Endothelial cell of umbilical vein (primary cell): Measurements from ENCODE around the gene FBXO10. TPM values are rescaled to one million over a fixed set of nuclear protein-coding genes. Genes with fewer than 3 reads are reported as not detected.

Experiments
- BruUV-seq: library from RNA; stranded (reverse); fragments of 400-500 nt; replicated peaks from 2 replicates; lab custom pipeline; 2021; lab: Mats Ljungman, UMichigan
- CTCF ChIA-PET: fragments of 300-600, 350-600 bp; sonication (Branson Sonifier 250); formaldehyde crosslinking; loops from one replicate; lab custom pipeline; 2021; ENCODE audit warnings: antibody characterized with exemption, inconsistent platforms; lab: Charles Lee
- POLR2A ChIA-PET: fragments of 300-600, 350-600 bp; sonication (Branson Sonifier 250); formaldehyde crosslinking; loops from one replicate; lab custom pipeline; 2021; ENCODE audit warnings: antibody characterized with exemption, inconsistent platforms; lab: Charles Lee
- DNase-seq: peaks from one replicate; pipeline ENCODE4 v3.0.0-alpha.2; 2011; ENCODE audit warnings: low read depth, low spot score
- FAIRE-seq: peaks from 2 replicates; lab custom pipeline; 2011; peaks lifted over from hg19 to GRCh38; lab: Jason Lieb, UNC
- H2AFZ ChIP-seq: 2 replicates; pipeline ENCODE4 v1.6.0; 2012; ENCODE audit warnings: low read depth, low read length, control low read depth, inconsistent platforms
- H3K27ac ChIP-seq: 2 replicates; pipeline ENCODE4 v1.5.1; 2011; ENCODE audit warnings: low read depth, mild to moderate bottlenecking, control low read depth, low read length, moderate library complexity; ENCODE audit not compliant: insufficient read depth
- H3K27me3 ChIP-seq, 2 experiments: 2 replicates each; pipeline versions ENCODE4 v1.6.0 to v1.6.1; 2011; ENCODE audit warnings: low read length in 2 of 2, mixed read lengths in 1 of 2; ENCODE audit not compliant: control insufficient read depth in 2 of 2, insufficient read depth in 2 of 2
- H3K36me3 ChIP-seq, 2 experiments: 2 replicates in 1 of 2; 3 replicates in 1 of 2; pipeline ENCODE4 v1.5.1; 2011; ENCODE audit warnings: low read length in 2 of 2, mild to moderate bottlenecking in 1 of 2, moderate library complexity in 1 of 2; ENCODE audit not compliant: control insufficient read depth in 2 of 2, insufficient read depth in 2 of 2; ENCODE audit errors: extremely low read depth in 1 of 2
- H3K4me1 ChIP-seq: 3 replicates; pipeline ENCODE4 v1.5.1; 2011; ENCODE audit warnings: mild to moderate bottlenecking, low read length; ENCODE audit not compliant: control insufficient read depth, insufficient read depth; ENCODE audit errors: extremely low read depth
- H3K4me2 ChIP-seq: 2 replicates; pipeline ENCODE4 v1.6.1; 2011; ENCODE audit warnings: low read length, control low read depth, mixed read lengths; ENCODE audit not compliant: insufficient read depth
- H3K4me3 ChIP-seq, 3 experiments: fragments of 200-600 bp in 1 of 3; sonication (generic), shearing (Covaris generic) in 1 of 3; replicated peaks in 1 of 3; 2 replicates each; pipeline ENCODE4 v1.5.1; 2011 to 2016; ENCODE audit warnings: control low read depth in 3 of 3, low read length in 3 of 3, mild to moderate bottlenecking in 2 of 3, inconsistent platforms in 1 of 3, low read depth in 1 of 3, moderate library complexity in 1 of 3; ENCODE audit not compliant: insufficient read depth in 1 of 3
- H3K79me2 ChIP-seq: 2 replicates; pipeline ENCODE4 v1.6.0; 2012; ENCODE audit warnings: low read length, inconsistent platforms; ENCODE audit not compliant: control insufficient read depth, insufficient read depth
- H3K9ac ChIP-seq: replicated peaks from 2 replicates; pipeline ENCODE3; 2011; ENCODE audit warnings: low read length, control low read depth; ENCODE audit not compliant: insufficient read depth; ENCODE audit errors: extremely low read depth
- H3K9me1 ChIP-seq: replicated peaks from 3 replicates; pipeline ENCODE4 v1.6.0; 2011; ENCODE audit warnings: mild to moderate bottlenecking, low read length; ENCODE audit not compliant: control insufficient read depth, insufficient read depth; ENCODE audit errors: extremely low read depth
- H3K9me3 ChIP-seq: replicated peaks from 2 replicates; pipeline ENCODE4 v1.5.1; 2012; ENCODE audit warnings: low read length, inconsistent platforms; ENCODE audit not compliant: control insufficient read depth, insufficient read depth
- H4K20me1 ChIP-seq: replicated peaks from 2 replicates; pipeline ENCODE3; 2011; ENCODE audit warnings: mild to moderate bottlenecking, low read length; ENCODE audit not compliant: control insufficient read depth, insufficient read depth; ENCODE audit errors: extremely low read depth
- CTCF ChIP-seq, 2 donors: IDR thresholded peaks; 1 replicate in 1 of 2; 2 replicates in 1 of 2; pipeline ENCODE4 v1.5.1; 2011; ENCODE audit warnings: low read length in 2 of 2, mild to moderate bottlenecking in 2 of 2, moderate library complexity in 2 of 2, control low read depth in 1 of 2, inconsistent platforms in 1 of 2, low read depth in 1 of 2; ENCODE audit not compliant: insufficient read depth in 1 of 2; ENCODE audit errors: extremely low read depth in 1 of 2
- EZH2 ChIP-seq: IDR thresholded peaks from 2 replicates; pipeline ENCODE4 v1.6.1; 2012; ENCODE audit warnings: borderline replicate concordance, low read depth, mild to moderate bottlenecking, moderate library complexity, low read length, inconsistent platforms; ENCODE audit not compliant: severe bottlenecking
- FOS ChIP-seq: IDR thresholded peaks from 2 replicates; pipeline ENCODE4 v1.6.1; 2011; ENCODE audit warnings: mild to moderate bottlenecking, low read length, moderate library complexity, borderline replicate concordance; ENCODE audit not compliant: insufficient read depth
- GATA2 ChIP-seq: IDR thresholded peaks from 2 replicates; pipeline ENCODE4 v1.7.0; 2011; ENCODE audit warnings: low read depth, mild to moderate bottlenecking, moderate library complexity, mixed read lengths, low read length; ENCODE audit not compliant: insufficient read length, insufficient read depth
- JUN ChIP-seq: IDR thresholded peaks from 2 replicates; pipeline ENCODE4 v1.6.1; 2011; ENCODE audit warnings: borderline replicate concordance, low read depth; ENCODE audit not compliant: insufficient read length, insufficient read depth
- MYC ChIP-seq: IDR thresholded peaks from one replicate; pipeline ENCODE4 v1.6.1; 2011; ENCODE audit warnings: mild to moderate bottlenecking, low read depth, low read length
- POLR2A ChIP-seq: IDR thresholded peaks from 2 replicates; pipeline ENCODE4 v1.6.1; 2012; ENCODE audit warnings: low read depth, mild to moderate bottlenecking, control low read depth, low read length
- POLR2AphosphoS5 ChIP-seq: IDR thresholded peaks from 2 replicates; pipeline ENCODE4 v1.6.1; 2012; ENCODE audit warnings: low read depth, mild to moderate bottlenecking, control low read depth, low read length, moderate library complexity; ENCODE audit not compliant: insufficient read depth
- dilution Hi-C: fragments of 300-500 bp; cut with MboI; formaldehyde crosslinking; loops from one replicate; pipeline ENCODE4 v1.15.0; 2019; ENCODE audit warnings: low sequenced_read_pairs; ENCODE audit not compliant: extremely low pct_ligation_motif_present
- intact Hi-C: fragments of 100-400 bp; cut with micrococcal nuclease; formaldehyde crosslinking; loops from one replicate; pipeline ENCODE4 v1.10.0; 2022
- polyA plus RNA-seq, 4 experiments: library from polyadenylated mRNA; depleted of rRNA in 3 of 4; stranded (reverse) in 3 of 4; unstranded in 1 of 4; fragments of >200 nt; gene quantifications; 2 replicates each; pipeline versions ENCODE4 v1.2.1 to v1.2.3, GENCODE V29; 2011 to 2012; ENCODE audit warnings: missing spikeins in 1 of 4
- total RNA-seq: library from RNA; stranded (reverse); gene quantifications from 2 replicates; pipeline ENCODE4 v1.2.3, GENCODE V29; 2021
- TF ChIP-seq, protein P1 (sequence below): IDR thresholded peaks from 2 replicates; pipeline ENCODE4 v1.6.1; 2011; ENCODE audit not compliant: insufficient read depth, insufficient read length

FBXO10 gene
- total and polyA plus RNA-seq, 2 donors (not counting 3 experiments of a cell fraction or from before 2014, with no cell fraction given): 11.8 to 14.4 TPM

- DNase-seq (no peak), FAIRE-seq (no peak)
- no peaks in the 10 kb centered on the region for H4K20me1 ChIP-seq
- ChIA-PET POLR2A (no interaction called here), CTCF (interaction anchor here (0.8 kb wide), 1 partner anchor 137 kb away, joined by 3 read pairs; no protein-coding TSS in a partner anchor)
- dilution Hi-C loops (no loop called here), intact Hi-C loops (no loop called here)
- no peaks in the 10 kb centered on the region for H3K4me1 ChIP-seq
- no peaks in the 10 kb centered on the region for H3K27me3 ChIP-seq
- H2AFZ ChIP-seq: no peak overlapping the region
- H3K9me3 ChIP-seq: no peaks in the 10 kb centered on the region
- no peaks in the 10 kb centered on the region for H3K79me2 ChIP-seq
- peaks cover 9 to 13% of the 10 kb centered on the region in 2 experiments for H3K36me3 ChIP-seq
- no peak overlapping the region for H3K9ac ChIP-seq
- TF ChIP-seq JUN (no peak), CTCF (IDR thresholded peaks at IDR 0.05; ENCODE audit: extremely low read depth in 1 of 2, insufficient read depth in 1 of 2, low read depth in 1 of 2, low read length in 2 of 2) (no peak), FOS (no peak), POLR2A (no peak), MYC (no peak), EZH2 (no peak), POLR2AphosphoS5 (no peak), GATA2 (no peak)
- TF ChIP-seq, protein P1, sequence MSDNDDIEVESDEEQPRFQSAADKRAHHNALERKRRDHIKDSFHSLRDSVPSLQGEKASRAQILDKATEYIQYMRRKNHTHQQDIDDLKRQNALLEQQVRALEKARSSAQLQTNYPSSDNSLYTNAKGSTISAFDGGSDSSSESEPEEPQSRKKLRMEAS: no peak
- H3K9me1 ChIP-seq: no peaks in the 10 kb centered on the region
- H3K4me3 ChIP-seq: no peak overlapping the region
- no TSS peak for BruUV-seq
- no peak overlapping the region for H3K4me2 ChIP-seq
- no peak overlapping the region for H3K27ac ChIP-seq
Measured at GRCh38 chr9:37496020-37496419, 80.2 kb downstream of the FBXO10 start.
